ENCODE data around the gene CDC25A. TPM values are rescaled to one million over a fixed set of nuclear protein-coding genes. Genes with fewer than 3 reads are reported as not detected.
A peak's percentile ranks its signal among the peaks of the same experiment; 100 is the strongest.

The CDC25A gene
- total RNA-seq, 1 experiment from 2014 or later, result 39.7 TPM

DNA sequence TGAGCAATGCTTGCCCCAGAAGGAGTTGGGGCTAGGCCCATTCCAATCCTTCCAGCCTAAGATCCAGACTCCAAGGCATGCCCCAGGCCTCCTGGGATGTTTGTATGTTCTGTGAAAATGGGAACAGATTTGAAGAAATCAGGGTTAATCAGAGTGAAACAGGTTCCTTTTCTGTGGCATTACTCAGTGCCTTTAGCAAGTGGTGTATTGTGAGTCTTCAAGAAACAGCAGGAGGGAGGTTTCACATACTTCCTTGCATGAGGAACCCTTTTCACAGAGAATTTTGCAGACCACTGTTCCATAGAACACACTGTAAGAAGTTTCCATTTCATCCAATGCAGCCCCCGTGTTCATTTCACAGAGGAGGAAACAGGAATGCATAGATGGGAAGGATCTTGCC lies 8.4 kb upstream of the CDC25A start:
- DNase-seq (ENCODE audit: low read depth), result no peak

GRCh38 chr3:48194446-48195071 lies 6.3 kb upstream of the CDC25A start:
- peak; percentile 53 for DNase-seq (ENCODE audit: low read depth)

GRCh38 chr3:48190911-48191310 lies 2.7 kb upstream of the CDC25A start:
- no peak for DNase-seq (ENCODE audit: low read depth)

- DNase-seq (ENCODE audit: low read depth), result no peak
Measured at GRCh38 chr3:48189321-48189720, 1.1 kb upstream of the CDC25A start.

GRCh38 chr3:48187579-48188265 lies 495 bp downstream of the CDC25A start:
- DNase-seq (ENCODE audit: low read depth), result peak; percentile 13

DNA sequence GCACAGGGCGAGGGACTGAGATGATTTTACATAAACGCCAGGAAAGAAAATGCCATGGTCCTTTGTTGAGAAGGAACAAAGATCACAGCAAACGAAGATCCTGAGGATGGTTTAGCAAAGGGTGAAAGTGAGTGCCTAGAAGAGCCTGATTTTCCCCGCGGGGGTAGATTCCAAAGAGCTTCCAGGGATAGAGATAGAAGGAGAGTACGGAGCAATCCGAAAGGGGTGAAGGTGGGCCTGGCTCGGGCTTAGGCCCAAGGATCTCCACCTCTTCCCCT lies 977 bp downstream of the CDC25A start:
- no peak for DNase-seq (ENCODE audit: low read depth)

- DNase-seq (ENCODE audit: low read depth), result no peak
Measured at GRCh38 chr3:48186631-48187300, 1.5 kb downstream of the CDC25A start.

DNA sequence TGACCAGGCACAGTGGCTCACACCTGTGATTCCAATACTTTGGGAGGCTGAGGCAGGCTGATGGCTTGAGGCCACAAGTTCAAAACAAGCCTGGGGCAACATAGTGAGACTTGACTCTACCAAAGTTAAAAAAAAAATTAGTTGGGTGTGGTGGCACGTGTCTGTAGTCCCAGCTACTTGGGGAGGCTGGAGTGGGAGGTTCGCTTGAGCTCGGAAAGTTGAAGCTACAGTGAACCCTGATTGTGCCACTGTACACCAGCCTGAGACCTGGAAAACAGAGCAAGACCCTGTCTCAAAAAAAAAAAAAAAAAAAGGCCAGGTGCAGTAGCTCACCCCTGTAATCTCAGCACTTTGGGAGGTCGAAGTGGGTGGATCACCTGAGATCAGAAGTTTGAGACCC lies 3.1 kb downstream of the CDC25A start:
- no peak for DNase-seq (ENCODE audit: low read depth)

GRCh38 chr3:48184299-48184698 lies 3.9 kb downstream of the CDC25A start:
- no peak for DNase-seq (ENCODE audit: low read depth)

- DNase-seq (ENCODE audit: low read depth), result no peak
Measured at GRCh38 chr3:48180531-48181253, 7.5 kb downstream of the CDC25A start.

DNA sequence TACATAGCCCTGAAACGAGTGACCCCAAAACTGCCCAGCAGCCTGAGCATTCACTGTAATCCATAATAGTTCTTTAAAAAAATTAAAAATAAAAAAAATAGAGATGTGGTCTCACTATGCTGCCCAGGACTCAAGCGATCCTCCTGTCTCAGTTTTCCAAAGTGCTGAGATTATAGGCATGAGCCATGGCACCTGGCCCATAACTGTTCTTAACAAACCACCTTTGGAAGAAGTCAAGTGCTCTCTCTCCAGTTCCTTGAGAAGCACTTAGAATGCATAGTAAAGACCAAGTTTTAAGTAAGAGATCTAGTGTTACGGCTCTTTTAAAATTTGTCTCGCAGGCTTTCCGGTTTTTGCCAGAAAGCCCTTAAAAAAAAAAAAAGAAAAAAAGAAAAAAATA lies 8.2 kb downstream of the CDC25A start:
- no peak for DNase-seq (ENCODE audit: low read depth)

DNA sequence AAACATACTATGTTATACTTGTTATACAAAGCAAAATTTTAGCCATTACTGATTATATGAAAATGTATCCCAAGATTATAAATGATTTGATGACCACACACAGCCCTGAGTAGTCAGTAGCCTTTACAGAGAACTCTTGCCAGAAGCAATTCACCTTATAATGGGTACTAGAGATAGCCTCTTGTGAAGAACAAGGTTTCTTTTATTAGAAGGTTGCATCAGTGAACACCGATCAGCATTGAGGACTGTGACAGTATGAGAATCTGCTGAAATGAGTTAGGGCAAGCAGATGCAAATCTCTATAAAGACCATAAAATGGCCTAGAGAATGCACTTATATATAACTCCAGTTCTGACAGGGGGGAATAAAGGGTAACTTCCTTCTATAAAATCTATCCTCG lies 10.1 kb downstream of the CDC25A start:
- DNase-seq (ENCODE audit: low read depth), result no peak

- peak; percentile 62 for DNase-seq (ENCODE audit: low read depth)
Measured at GRCh38 chr3:48157950-48158376, 30.3 kb downstream of the CDC25A start.

GRCh38 chr3:48157202-48157840 lies 30.9 kb downstream of the CDC25A start:
- DNase-seq (ENCODE audit: low read depth), result peak; percentile 41

GRCh38 chr3:48156163-48156562 lies 32.1 kb downstream of the CDC25A start:
- DNase-seq (ENCODE audit: low read depth), result no peak

GRCh38 chr3:48155122-48155521 lies 33.1 kb downstream of the CDC25A start:
- peak; percentile 64 for DNase-seq (ENCODE audit: low read depth)

GRCh38 chr3:48151807-48152427 lies 36.3 kb downstream of the CDC25A start:
- no peak for DNase-seq (ENCODE audit: low read depth)

- DNase-seq (ENCODE audit: low read depth), result peak; percentile 82
Measured at GRCh38 chr3:48151058-48151806, 37.0 kb downstream of the CDC25A start.

DNA sequence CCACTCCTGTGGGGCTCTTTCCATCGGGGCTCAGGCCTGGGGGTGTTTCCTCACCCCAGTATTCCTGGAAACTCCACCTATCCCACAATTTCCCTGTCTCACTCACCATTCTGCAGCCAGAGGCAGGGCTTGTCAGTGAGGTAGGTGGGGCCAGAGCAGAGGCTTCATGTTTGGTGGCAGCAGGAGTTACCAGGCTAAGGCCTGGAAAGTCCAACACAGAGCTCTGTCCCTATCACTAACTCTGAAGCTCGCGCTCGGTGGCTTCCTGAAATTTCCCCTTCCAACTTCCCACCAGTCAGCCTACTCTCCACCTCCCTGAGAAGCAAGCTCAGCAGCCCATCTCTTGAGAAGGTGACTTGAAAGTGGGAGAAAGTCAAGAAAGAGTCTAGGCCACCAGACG lies 44.2 kb downstream of the CDC25A start:
- no peak for DNase-seq (ENCODE audit: low read depth)

- no peak for DNase-seq (ENCODE audit: low read depth)
Measured at GRCh38 chr3:48143567-48143966, 44.6 kb downstream of the CDC25A start.

- DNase-seq (ENCODE audit: low read depth), result no peak
Measured at GRCh38 chr3:48142316-48142870, 45.8 kb downstream of the CDC25A start.
